Occipital lobe (tissue), 2 donors: ENCODE measurements around the gene CABLES2. TPM values are rescaled to one million over a fixed set of nuclear protein-coding genes. Genes with fewer than 3 reads are reported as not detected.

Experiments used
- DNase-seq: peaks from one replicate; lab custom pipeline; 2025; lab: John Stamatoyannopoulos, UW
- total RNA-seq: library from RNA; depleted of rRNA; stranded (reverse); fragments of >200 nt; gene quantifications from one replicate; pipeline ENCODE4 v1.2.3, GENCODE V29; 2014

The CABLES2 gene
- total RNA-seq, 1 donor from 2014 or later: 2.3 TPM

DNA sequence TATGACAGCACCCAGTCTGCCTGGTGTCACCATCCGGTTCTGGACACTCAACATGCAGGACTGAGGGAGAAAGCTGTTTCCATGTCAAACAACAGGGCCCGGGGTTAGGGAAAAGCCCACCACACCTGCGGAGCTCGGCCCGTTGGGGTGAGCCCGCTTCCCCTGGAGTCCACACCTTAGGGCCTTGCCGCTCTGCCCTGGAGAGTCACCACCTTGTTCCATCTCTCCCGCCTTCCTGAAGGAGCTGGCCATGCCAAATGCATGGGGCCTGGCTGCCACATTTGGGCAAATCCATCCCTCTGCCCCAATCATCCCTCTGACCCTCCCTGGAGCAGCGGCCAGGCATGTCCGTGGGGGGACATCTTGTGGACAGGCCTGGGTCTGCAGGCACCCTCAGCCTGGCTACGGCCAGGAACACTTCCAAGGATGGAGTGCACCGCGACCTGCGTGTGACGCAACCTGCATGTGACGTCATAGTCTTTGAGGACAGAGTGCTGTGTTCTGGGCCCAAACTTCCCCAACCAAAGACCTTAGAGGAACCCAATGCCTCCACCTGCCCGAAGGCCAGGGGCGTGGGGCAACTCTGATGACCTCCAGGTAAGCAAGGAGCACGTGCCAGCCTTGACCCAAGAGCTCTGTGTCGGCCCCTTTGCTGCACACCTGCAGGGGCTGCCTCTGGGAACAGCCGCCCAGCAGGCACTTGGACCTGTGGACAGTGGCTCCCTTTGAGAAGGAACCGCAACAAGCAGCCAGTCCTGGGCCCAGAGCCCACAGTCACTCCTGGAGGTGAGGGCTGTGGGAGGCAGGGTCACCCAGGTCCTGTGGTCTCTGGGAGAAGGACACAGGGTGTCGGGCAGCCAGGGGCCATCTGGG is 1.7 kb downstream of the CABLES2 start:
- no peak for DNase-seq

DNA sequence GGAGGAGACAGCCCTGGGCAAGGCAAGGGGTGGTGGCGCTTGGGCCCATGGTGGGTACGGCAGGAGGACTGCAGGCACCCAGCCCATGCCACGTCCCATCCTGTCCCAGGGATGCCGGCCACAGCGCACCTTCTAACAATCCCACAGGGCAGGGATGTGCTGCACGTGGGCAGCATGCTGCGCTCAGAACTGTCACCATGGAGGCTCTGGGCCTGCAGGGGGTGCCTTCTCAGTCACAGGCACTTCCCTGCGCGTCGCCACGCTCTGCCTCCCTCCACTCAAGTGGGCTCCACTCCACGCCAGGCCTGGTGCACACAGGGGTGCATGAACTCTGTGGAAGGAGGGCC is 2.4 kb downstream of the CABLES2 start:
- DNase-seq: no peak

DNA sequence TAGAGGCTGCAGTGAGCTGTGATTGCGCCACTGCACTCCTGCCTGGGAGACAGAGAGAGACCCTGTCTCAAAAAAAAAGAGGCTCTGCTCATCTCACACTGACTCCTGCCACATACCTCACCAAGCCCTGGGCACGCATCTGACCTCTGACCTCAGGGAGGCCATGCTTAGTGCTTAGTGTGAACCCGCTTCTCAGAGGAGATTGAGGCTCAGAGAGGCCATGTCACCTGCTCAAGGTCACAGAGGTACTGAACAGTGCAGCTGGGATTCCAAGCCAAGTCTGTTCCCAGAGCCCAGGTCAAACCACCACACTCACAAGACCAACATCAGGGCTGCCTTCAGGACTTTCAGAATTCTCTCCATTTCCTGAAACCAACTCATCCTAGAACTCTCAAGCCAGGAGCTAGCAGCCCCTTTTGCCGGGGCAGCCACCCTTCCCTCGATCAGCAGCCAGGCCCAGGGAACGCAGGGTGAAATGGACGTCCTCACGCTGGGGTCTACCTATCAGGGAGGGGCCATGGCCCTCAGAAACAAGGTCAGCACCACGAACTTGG is 2.9 kb downstream of the CABLES2 start:
- DNase-seq: no peak

DNA sequence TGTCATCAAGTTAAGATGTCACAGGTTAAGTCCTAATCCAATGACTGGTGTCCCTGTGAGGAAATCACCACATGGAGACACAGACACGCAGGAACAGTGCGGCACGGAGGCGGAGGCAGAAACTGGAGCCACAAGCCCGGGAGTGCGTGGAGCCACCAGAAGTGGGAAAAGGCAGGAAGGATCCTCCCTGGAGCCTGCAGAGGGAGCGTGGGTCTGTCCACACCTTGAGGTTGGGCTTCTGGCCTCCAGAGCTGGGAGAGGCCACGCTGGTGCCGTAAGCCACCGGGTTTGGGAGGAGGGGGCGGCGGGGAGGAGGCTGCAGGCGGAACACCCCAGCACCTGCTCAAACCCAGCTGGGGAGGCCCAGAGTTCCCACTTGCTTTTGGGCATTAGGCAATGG is 3.8 kb downstream of the CABLES2 start:
- DNase-seq: no peak

DNA sequence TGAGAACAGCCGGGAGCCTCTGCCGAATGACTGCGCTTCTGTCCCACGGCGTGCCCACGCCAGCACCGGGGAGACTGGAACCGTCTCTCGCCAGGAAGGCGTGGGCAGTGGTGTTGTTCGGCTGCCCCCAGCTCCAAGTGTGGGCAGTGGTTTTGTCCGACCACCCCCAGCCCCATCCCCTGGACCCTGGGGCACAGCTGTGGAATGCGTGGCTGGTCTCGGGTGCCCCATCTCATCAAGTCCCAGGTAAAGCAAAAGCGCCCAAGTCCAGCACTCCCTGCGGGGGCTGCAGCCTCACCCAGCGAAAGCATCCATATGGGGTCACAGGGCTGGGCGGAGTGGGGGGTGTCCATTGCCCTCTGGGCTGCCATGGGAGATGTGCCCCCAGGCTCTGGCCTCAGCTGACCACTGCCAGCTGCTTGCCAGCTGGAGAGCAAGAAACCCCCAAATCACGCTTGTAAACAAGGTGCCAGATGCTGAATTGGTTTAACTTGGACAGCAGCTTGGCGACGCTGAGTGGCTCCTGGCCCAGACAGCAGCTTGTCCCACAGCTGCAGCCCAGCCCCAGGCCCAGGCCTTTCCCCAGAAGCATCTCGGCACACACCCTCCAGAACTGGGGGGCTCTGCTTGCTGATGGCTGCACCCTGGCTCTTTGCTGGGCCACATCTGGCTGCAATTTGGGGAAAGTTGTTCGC is 4.5 kb downstream of the CABLES2 start:
- no peak for DNase-seq

DNA sequence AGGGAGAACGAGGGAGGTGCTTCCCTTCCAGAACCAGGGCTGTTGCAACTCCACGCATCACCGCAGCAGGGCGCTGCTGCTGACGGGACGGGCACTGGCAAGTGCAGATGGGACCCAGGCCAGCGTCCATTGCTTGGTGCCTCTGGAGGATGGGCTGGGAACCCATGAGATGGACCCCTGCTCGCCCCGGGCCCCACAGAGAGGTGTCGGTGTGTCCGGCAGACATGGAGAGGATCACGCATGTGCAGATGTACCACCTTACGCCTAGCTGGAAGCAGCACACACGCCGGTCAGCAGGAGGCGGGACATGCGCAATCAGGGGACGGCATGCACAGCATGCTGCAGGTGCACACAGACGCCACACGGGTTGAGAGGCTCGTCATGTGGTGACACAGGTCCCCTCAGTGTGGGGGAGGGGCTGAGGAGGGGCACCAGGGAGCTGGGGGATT is 5.7 kb downstream of the CABLES2 start:
- DNase-seq: no peak

DNA sequence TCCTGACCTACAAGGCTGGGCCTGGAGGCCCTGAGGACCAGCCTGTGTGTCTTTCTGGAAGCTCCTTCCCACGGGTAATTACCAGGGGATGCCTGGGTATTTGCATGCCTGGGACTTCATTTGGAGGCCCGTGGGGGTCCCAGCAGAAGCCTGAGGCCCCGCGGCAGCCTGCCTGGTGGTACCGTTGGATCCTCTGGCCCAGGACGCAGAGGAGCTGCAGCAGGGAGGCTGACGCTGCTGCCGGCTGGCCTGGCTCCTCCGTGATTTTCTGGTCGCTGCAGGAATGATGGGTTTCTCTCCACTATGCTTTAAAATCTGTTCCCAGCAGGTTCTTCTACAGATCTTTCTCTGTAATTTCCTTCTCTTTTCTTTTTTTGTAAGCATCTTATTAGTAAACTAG is 6.5 kb downstream of the CABLES2 start:
- DNase-seq: no peak

DNA sequence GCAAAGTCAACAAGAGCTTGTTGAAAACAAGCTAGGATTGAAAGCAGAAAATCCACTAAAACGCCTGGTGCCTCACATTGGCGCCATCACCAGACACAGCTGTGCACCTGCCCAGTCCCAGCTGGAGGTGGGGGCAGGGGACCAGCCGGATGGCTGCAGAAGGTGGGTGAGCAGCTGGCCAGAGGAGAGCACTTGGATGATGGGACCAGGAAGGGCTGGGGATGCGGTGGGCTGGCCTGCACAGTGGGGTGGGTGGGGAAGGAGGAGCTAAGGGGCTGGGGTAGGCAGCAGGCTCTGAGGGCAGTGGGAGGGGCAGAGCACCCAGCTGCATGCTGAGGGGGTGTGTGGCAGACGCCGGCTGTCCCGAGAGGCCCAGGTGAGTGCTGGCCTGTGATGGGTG is 7.1 kb downstream of the CABLES2 start:
- DNase-seq: no peak

DNA sequence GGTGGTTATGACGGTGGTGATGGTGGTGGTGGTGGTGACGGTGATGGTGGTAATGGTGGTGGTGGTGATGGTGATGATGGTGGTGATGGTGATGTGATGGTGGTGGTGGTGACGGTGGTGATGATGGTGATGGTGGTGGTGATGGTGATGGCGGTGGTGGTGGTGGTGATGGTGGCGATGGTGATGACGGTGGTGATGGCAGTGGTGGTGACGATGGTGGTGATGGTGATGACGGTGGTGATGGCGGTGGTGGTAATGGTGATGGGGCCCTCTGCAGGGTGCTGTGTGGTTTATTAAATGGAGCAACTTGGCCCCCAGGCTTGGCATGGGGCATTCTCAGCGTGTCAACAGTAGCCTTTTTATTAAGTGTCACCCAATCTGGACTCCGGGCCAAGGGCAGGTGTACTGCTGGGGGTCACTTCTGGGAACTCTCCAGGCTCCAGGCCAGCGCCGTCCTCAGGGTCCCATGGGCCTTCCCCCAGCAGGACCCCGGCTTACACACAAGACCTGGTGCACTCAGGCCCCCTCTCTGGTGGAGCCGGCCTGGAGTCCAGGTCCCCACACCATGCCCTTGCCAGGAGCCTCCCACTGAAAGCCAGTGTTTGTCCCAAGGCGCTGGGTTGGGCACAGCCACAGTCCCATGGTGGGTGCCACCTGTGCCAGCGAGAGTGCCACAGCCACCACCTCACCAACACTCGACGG is 8.8 kb downstream of the CABLES2 start:
- DNase-seq: no peak

DNA sequence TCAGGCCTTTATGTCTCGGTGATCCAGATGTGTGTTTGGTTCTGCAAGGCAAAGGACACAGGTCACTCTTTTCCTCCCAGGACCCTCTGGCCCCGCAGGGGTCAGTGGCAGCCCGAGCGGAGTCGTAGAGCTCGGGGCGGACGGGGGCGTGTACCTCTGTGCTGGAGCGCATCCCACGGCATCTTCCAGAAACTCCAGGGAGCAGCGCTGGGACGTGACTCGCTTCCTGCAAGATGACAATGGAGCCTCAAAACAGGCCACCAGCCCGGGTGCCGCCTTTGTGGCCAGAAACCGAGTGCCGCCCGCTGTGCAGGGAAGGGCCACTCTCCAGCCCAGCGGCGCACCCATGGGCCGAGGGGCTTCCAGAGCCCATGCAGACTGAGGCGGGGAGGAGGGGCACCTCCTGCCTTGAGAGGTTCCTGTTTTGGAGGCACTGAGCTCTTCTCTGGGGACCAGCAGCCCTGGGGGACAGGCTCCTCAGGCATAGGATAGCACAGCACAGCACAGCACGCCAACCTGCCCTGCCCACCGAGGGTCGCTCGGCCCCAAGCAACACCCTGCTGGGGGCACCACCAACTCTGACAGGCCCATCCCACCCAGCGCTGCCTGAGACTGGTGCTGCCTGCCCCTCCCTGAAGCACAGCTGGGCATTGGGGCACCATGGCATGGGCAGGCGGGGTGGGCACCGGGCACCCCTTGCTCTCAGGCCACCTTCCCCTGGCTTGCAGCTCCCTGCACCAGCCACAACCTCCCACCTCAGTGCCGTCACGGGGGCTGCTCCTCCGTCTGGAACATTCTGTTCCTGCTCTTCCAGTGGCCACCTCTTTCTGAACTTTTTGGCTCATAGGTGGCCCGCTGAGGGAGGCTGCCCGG is 10.5 kb downstream of the CABLES2 start:
- DNase-seq: no peak

DNA sequence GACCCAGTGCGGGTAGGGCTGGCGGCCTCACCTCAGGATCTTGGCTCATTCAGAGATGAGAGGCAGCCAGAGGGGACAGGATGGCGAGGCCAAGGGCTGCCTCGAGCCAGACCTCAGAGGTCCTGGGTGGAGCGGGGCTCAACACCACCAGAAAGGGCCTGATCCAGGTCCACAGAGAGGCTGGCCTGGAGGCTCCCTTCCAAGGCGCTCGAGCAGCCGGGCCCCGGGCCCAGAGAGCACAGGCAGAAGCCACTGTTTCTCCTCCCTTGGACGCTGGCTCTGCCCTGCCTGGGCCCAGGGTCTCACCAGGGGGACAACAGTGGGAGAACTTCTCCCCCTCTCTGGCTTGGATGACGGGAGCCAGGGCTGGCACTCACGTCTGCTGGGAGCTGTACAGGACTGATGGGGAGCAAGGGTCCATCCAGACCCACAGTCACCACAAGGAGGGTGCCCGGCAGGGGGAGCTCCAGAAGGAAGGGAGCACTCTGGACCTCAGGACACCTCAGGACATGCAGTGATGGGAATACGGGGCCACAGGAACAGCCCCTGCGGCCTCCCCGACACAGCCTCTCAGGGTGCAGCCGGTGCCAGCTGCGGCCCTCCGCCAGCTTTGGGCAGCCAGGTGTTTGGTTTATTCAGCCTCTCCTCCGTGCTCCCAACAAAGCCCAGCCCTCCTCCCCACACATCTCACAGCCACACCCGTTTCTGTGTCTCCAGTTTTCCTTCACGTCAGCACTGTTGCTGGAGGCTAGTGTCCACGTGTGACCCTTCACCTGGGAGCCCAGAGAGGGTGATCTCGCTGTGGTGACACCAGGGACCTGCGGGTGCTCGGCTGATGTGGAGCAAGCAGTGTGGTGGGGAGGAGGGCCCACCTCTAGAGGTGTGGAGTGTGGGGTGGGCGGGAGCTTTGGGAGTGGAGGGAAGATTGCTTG is 11.5 kb downstream of the CABLES2 start:
- DNase-seq: no peak

DNA sequence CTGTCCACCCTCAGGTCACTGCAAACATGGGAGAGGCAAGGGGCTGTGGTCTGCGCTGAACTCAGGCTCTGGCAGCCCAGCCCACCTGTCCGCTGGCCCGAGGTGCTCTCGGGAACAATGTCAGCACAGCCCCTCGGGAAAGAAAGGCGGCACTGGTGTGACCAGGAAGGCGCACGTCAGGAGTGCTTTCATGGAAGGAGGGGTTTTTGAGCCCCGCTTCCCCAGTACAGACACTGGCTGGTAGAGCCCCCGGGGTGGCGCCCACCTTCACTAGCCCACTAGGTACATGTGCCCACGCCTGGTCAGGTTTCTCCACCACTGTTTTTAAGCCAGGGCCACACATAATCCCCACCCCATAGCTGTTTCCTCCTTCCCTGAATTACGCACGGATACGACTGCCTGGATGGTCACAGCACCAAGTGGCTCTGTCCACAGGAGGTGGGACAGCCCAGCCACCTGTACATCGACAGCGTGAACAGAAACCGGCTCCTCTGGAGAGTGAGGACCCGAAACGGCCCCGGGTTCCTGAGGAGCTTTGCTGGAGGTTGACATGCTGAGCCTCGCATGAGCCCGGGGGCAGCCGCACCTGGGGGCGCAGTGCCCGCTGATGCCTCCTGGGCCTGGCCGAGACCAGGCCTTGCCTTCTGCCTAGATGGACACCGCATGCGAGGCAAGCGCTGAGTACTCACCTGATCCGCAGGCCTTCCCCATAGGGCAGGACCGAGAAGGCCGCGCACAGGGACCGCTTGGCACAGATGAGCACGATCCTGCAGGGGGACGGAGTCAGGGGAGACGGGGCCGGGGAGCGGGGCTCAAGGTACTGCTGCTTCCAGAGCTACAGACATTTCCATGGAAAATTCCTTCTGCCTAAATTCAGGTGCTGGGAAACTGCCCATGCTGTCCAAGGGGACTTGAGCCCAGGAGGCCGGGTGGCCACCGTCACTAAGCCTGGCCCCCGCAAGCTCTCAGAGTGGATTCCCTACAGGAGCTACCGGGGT is 12.5 kb downstream of the CABLES2 start:
- no peak for DNase-seq

DNA sequence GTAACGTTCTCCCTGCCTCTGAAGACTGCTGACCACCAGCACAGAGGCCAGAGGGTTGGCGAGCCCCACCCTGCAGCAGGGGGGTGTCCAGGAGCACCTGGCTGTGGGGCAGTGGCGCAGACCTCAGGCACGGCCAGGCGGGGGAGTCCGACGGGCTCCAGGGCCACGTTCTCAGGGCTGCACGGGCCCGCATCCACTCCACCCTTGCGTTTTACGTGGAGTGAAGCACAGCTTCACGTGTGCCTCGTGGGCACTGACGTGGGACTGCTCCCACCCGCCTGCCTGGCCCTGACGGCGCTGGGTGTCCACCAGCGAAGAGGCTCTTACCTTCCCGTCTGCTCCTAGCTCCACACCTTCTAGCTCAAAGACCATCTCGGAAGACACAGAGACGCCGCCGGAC is 13.3 kb downstream of the CABLES2 start:
- no peak for DNase-seq

DNA sequence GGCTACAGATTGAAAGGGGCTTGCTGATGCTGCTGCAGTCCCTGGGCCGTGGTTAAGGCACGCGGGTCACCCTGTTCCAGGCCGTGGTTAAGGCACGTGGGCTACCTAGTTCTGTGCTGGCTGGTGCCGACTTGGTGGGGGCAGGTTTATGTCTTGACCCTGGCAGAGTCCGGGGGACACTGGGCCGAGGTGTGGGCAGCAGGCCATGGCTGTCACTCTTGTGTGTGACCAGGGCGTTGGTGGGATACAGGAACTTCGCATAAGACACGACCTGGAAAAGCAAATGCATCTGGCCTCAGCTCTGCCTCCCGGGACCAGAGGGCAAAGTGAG is 13.8 kb downstream of the CABLES2 start:
- DNase-seq: no peak

DNA sequence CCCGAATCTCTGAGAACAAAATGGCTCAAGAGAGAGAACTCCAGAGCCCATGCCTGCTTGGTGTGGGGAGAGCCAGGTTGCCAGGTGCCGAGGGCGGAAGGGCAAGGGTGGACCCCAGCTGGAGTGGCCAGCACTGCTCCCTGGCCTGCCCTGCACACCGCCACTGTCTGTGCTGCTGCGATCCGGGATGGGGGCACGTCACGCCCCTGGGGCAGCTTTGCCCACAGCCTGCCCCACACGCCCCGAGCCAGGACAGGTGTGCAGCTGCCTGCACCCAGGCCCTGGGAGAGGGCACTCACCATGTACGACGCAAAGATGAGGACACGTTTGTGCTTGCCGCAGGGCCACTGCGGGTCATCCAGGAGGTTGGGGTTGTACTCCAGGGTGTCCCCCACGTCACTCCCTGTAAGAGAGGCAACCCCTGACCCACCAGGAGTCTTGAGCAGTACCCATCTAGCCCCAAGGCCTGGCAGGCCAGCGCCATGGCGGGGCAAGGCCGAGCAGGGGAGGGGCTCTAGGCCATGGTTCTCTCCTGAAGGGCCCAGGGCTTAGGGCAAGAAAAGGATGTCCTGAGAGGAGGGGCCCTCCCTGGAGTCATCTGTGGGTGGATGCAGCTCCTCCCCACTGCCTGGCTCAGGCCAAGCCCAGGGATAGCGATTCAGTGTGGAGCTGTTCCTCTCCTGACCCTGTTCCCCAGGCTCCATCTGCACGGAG is 14.3 kb downstream of the CABLES2 start:
- DNase-seq: no peak

DNA sequence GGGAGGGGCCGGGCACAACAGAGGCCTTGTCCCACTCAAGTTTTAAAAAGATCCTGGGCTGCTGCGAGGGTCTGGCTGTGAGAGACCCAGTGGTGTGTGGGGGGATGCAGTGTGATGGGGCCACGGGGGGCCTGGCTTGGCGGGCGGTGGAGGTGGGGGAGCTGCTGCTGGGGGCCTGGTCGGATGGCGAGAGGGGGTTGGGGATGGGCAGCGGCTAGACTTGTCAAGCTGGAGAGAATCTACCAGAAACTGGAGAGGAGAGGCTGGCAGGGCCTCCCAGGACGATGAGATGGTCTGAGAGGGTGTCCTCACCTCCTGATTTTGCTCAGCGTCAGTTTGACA is 15.0 kb downstream of the CABLES2 start:
- DNase-seq: no peak

DNA sequence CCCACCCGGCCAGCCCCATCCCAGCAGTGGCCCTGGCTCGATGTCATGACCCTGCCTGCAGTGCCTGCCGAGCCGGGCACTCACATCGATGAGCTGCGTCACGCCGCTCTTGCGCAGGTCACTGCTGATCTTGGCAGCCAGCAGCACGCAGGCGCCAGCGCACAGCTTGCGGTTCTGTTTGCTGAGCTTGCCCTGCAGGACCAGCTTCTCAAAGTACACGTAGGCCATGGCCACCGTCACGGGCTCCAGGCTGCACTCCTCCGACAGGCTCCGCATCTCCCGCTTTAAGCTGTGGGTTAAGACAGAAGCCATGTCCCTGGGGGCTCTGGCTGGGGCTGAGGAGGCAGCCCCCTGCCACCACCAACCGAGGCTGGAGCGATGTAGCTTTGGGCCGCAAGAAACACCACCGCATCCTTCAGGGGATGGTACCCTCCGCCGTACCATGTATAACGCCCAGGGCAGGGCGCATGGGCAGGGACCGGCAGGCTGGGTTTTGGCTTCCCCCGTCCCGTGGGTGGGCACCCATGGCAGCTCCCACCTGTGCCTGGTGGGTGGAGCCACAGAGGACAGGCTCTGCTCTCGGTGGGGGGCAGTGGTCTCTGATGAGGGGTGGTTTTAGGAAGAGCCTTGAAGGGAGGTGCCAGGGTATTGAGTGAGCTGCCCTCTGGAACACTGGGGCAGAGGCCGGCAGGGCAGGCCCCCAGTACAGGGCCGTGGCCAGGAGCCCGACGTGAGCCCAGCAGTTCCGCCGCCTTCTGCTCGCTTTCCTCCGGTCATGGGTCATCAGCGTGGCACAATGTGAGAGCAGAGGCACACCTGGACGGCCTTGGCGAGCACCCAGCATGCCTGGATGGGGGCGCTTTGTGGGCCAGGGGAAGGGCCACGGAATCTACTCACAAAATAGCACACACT is 15.7 kb downstream of the CABLES2 start:
- DNase-seq: no peak
